GM18511 (cell line): Measurements from ENCODE around the gene OR7A5.
"Not testable (repeated sequence)": the region's sequence is repeated elsewhere in the genome, so short reads cannot be mapped to it uniquely, and the experiment has no call there.

Experiments
- ATAC-seq: cut with Tn5 transposase; IDR thresholded peaks from one replicate; pipeline ENCODE4 v1.9.1; 2021; ENCODE audit warnings: mild to moderate bottlenecking, moderate library complexity; ENCODE audit not compliant: unreplicated experiment

Gene OR7A5

DNA sequence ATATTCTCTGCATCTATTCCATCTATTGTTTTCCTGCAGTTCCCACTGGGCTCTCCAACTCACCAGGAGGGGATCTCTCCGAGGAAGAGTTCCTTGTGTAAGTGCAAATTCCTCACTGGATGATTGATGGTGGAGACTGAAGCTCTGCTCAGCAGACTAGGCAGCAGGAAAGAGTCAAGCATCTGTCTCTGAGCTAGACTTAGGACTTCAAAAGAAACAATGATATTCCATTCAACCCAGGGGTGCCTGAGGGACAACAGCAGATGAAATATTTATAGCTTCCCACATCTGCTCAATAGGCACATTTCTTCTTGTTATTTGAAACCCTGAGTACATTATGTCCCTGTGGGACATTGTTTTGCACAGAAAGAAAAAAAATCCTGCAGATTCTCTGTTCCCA is at the start of gene OR7A5, which contains the start of gene OR7C1:
Gene OR7A5, minus strand, starts transcription at position 175 of the 400 bp plus-strand sequence. CDS start 6,944 bp downstream, outside the sequence.
Gene OR7C1, minus strand, starts transcription at position 175 of the 400 bp plus-strand sequence. CDS start 35,049 bp downstream, outside the sequence.
- ATAC-seq = no peak

DNA sequence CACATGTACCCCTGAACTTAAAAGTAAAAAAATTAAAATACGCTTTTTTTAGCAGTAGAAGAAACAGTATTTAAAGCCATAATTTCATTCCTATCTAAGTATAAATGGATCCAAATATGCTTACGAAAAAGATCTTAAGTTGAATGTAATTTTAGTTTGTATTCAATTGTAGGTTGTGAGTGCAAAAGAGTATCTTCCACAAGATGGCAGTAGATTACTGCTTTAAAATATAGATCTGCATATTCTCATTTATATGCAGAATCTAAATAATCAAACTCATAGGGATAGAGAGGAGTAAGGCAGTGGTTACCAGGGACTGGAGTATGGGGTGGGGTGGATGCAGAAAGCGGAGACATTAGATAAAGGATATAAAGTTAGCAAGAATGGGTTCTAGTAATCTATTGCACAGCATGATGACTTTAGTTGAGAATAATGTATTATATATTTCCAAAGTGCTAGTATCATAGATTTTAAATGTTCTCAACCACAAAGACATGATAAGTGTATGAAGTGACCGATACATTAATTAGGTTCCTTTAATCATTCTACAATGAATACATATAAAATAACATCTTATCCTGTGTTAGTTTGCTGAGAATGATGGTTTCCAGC is 36.7 kb upstream of the OR7A5 start:
- no peak for ATAC-seq

- ATAC-seq = no peak
Measured at GRCh38 chr19:14868497-14868896, 33.5 kb upstream of the OR7A5 start.

DNA sequence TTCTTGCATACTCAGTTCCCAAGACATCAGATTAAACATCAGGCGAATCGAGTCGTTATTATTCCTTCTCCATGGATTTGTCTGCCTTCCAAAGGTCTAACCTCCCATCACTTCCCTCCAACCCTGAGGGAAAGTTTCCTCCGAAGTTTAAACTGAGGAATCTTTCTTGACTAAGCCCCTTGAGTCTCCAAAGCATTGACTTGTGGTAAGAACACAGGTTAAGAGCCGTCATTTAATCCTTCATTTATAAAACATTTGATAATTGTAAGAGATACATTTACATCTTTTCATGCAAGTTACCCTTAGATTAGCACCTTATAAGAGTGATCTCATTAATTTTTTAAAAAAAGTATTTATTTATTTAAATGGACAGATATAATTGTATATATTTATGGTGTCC is 13.8 kb upstream of the OR7A5 start, which contains the start of gene OR7A10:
Gene OR7A10, minus strand, starts transcription at position 101 of the 400 bp plus-strand sequence. CDS start 7,045 bp downstream, outside the sequence.
- ATAC-seq = no peak

- no peak for ATAC-seq
Measured at GRCh38 chr19:14843578-14843977, 8.6 kb upstream of the OR7A5 start.

- ATAC-seq = no peak
Measured at GRCh38 chr19:14843169-14843568, 8.2 kb upstream of the OR7A5 start.

DNA sequence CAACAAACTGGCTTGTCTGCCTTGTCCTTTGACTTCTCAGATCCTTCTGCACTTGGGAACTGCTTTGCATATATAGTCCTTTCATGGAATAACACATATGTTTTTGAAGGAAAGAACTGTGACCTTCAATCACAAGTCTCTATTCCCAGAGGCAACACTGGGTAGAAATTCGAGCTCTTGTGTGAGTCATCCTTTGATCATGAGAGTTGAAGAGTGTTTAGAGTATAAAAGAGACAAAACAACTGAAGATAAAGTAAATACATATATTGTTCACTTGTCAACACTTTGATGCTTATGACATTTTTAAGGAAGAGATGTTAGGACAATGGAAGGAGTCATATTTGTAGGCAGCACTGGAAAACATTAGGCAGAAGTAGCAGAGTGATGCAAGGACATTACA is 5.2 kb upstream of the OR7A5 start:
- no peak for ATAC-seq

DNA sequence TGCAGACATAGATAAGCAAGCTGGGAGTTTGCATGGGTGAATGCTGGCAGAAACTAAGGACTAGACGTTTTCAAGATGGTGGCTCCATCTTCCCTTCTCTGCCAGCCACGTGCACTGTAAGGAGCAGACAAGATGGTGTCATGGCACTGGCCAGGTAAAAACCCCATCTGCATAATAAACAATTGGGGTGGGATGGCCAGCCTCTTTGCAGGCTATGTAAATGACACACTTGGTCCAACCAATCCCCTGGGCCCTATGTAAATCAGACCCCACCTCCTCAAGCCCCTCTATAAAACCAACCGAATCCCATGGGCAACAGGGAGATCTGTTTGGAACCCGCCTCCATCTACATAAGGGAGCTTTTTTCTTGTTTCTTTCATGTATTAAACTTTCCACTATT is 2.4 kb upstream of the OR7A5 start:
- ATAC-seq = no peak

DNA sequence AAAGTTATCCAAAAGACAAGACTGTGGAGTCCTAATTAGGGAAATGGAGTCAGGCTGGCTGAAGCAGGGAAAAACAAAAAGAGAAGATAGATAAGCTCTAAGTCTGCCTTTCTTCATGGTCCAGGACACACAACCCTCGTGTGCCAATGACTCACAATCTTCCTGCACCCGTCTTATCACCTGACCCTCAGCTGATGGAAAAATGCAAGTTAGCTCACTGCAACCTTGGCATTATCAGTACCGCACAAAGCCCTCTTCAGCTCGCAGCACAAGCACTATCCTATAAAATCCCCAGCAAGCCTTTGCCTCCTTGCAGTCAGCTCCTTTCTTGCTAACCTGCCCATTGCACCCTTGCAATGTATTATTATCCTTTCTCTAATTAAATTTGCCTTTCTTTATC is 4.3 kb downstream of the OR7A5 start:
- ATAC-seq = no peak

- no peak for ATAC-seq
Measured at GRCh38 chr19:14826006-14826405, 9.0 kb downstream of the OR7A5 start.

DNA sequence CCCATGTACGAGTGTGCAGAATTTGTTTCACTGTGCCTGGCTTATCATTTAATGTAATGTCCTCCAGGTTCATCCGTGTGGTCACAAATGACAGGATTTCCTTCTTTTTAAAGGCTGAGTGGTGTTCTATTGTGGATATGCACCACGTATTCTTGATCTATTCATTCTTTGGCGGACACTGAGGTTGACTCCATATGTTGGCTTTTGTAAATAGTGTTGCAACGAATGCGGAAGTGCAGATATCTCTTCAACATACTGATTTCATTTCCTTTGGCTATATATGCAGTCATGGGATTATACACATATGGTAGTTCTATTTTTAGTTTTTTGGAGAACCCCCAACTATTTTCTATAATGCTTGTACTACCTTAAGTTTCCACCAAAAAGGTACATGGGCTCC is 13.0 kb downstream of the OR7A5 start:
- ATAC-seq = no peak

- no peak for ATAC-seq
Measured at GRCh38 chr19:14818588-14818987, 16.4 kb downstream of the OR7A5 start.

GRCh38 chr19:14817052-14817451 is 17.9 kb downstream of the OR7A5 start:
- ATAC-seq = no peak

GRCh38 chr19:14814982-14815652 is 19.9 kb downstream of the OR7A5 start:
- no peak for ATAC-seq

DNA sequence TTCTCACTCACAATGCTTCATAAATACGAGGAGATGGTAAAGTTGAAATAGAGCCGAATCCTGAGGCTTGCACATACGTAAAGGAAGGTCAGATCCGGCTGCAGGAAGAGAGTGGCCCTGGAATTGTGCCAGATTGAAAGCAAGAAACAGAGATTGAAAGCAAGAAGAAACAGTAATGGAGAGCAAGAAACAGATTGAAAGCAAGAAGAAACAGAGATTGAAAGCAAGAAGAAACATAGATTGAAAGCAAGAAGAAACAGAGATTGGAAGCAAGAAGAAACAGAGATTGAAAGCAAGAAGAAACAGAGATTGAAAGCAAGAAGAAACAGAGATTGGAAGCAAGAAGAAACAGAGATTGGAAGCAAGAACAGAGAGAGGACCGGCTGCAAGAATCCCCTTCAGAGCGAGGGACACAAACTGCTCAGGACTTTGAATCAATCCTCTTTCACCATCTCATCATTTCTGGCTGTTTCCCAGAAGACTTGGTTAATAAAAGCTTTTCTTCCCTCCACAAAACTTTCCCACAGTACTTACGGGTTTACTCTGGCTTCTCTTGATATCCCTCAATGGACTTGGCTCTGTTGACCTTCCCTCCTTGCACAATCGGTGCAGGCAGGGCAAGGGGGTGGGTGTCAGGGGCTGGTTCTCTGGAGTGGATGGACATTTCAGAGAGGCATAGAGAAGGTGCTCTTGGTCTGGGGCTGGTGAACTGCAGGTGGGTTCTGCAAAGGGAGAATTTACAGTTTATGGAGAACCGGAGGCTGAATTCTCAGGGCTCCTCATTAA is 25.5 kb downstream of the OR7A5 start:
- ATAC-seq = no peak

- ATAC-seq = no peak
Measured at GRCh38 chr19:14804765-14805164, 30.2 kb downstream of the OR7A5 start.

DNA sequence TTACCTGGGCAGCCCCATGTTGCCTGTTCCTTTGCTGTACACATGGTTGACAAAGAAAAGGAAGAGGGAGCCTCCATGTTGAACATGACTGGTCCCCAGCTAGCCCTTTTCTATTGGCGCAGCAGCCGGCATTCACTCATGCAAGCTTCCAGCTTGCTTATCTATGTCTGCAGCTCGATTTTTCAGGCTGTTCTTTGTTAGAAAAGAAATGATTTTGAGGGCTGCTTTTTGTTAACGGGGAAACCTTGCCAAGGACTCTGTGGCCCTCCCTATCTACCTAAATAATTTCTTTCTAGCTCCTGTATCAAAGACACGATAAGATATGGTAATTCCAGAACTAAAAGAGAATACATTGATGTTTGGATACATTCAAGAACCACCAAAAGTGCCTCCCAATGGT is 36.2 kb downstream of the OR7A5 start:
- no peak for ATAC-seq

GRCh38 chr19:14796021-14796420 is 39.0 kb downstream of the OR7A5 start:
- ATAC-seq = no peak

DNA sequence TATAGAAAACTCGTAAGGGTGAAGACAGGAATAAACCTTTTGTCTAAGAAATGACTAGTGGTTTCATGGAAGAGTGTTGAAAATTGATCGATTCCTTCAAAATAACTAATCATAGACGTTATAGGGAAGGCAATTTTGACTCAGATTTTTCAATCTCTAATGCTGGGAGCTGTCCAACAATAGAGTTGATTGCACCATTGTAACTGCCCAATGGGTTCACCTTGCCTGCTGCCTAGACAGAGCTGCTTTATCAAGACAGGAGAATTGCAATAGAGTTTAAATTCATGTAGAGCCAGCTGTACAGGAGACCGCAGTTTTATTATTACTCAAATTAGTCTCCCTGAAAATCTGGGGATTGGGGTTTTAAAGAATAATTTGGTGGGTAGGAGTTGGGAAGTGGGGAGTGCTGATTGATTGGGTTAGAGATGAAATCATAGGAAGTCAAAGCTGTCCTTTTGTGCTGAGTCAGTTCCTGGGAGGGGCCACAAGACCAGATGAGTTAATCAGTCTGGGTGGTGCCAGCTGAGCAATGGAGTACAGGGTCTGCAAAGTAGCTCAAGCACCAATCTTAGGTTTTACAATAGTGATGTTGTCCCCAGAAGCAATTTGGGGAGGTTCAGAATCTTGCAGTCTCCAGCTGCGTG is 39.8 kb downstream of the OR7A5 start:
- ATAC-seq = no peak

DNA sequence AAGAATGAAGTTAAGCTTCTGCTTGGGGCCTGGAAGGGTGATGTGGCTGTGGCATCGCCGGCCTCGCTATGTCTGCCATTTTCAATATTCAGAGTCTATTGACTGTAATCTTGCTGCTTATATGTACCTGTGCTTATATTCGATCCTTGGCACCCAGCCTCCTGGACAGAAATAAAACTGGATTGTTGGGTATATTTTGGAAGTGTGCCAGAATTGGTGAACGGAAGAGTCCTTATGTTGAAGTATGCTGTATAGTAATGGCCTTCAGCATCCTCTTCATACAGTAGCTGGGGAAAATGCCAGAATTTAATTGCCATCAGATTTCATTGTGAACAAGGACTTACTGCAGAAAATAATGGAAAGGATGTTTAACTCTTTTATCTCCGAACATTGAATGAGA is 42.7 kb downstream of the OR7A5 start:
- not testable (repeated sequence) for ATAC-seq

GRCh38 chr19:14786421-14786851 is 48.5 kb downstream of the OR7A5 start:
- no peak for ATAC-seq
